ENCODE data around the gene ADGRG6.
"Not testable (repeated sequence)": the region's sequence is repeated elsewhere in the genome, so short reads cannot be mapped to it uniquely, and the experiment has no call there.

The ADGRG6 gene

GRCh38 chr6:142414462-142415250 is 112.8 kb downstream of the ADGRG6 start:
- FAIRE-seq = no peak

- FAIRE-seq = no peak
Observed at GRCh38 chr6:142416179-142416578, 114.4 kb downstream of the ADGRG6 start.

- no peak for FAIRE-seq
Observed at GRCh38 chr6:142416686-142417085, 114.9 kb downstream of the ADGRG6 start.

DNA sequence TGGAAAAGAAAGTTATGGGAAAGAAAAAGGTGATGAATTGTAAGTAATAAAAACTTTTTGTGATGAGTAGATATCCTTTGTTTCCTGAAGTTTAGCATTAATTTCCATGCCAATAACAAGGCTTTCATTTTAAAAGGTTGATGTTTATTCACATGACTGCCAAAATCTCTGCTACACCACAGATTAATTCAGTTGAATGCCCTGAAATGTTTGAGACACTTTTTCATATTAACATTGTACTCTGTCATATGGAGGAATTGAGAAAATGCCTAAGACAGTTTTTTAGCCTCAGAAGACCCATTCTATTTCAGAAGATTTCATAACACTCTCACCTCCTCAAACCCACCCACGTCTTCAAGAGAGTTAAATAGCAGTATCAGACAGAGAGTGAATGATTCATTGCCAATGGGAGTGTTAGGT is 115.5 kb downstream of the ADGRG6 start:
- FAIRE-seq = no peak

DNA sequence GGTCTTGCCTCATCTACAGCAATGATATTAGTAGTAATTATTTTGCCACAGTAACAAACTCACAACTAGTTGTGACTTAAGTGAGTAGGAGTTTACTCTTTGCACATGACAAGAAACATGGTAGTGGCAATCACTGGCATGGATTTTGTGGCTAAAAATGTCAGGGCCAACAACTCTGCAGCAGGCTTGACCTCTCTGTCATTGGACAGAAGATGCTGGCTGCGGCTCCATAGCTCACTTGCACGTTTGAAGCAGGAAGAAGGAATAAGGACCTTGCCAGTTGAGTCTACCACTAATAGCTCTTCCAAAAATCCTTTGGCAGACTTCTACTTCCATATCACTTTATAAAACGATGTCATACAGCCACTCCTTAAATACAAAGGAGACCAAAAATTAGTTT is 117.3 kb downstream of the ADGRG6 start:
- no peak for FAIRE-seq

GRCh38 chr6:142420802-142421201 is 119.0 kb downstream of the ADGRG6 start:
- FAIRE-seq = no peak

- FAIRE-seq = no peak
Observed at GRCh38 chr6:142421285-142422117, 119.7 kb downstream of the ADGRG6 start.

GRCh38 chr6:142426444-142427132 is 124.8 kb downstream of the ADGRG6 start:
- not testable (repeated sequence) for FAIRE-seq

GRCh38 chr6:142428468-142428867 is 126.7 kb downstream of the ADGRG6 start:
- not testable (repeated sequence) for FAIRE-seq

DNA sequence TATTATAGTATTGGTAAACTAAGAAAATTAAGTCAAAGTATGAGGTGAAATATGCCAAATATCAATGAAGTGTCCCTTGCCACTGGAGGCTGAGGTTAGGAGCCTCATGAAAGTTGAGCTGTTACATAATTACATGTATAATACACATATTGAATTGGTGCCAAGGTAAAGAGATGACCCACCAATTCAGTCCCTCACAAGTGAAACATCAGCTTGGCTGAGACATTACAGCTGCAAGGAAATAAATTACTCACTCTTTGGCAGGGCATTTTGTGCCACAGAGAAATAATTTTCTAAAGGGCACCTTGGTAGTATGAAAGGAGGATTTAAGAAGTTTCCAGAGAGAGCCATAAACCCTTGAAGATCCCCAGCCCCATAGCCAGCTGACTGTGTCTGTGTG is 127.4 kb downstream of the ADGRG6 start:
- no peak for FAIRE-seq

DNA sequence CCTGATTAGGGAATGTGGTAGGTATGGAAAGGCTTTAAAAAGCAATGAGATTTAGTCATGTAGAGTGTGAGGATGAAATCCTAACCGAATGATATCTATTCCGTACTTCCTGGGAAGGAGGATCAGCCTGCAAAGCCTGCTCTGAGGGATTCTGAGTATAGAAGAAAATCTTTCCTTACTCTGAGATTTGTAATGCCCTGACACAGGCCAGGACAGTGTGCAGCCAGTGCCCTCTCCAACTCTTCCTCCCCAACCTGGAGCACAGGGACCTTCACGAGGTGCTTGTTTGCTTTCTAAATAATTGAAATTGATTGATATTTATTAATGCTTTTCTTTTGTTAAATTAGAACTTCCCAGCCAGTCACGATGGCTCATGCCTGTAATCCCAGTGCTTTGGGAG is 131.6 kb downstream of the ADGRG6 start:
- FAIRE-seq = no peak

- no peak for FAIRE-seq
Observed at GRCh38 chr6:142438898-142439297, 137.1 kb downstream of the ADGRG6 start.

GRCh38 chr6:142440600-142441293 is 138.9 kb downstream of the ADGRG6 start:
- no peak for FAIRE-seq

GRCh38 chr6:142441716-142442115 is 139.9 kb downstream of the ADGRG6 start:
- FAIRE-seq = no peak

- FAIRE-seq = no peak
Observed at GRCh38 chr6:142443102-142443501, 141.3 kb downstream of the ADGRG6 start.

- FAIRE-seq = no peak
Observed at GRCh38 chr6:142443532-142443931, 141.7 kb downstream of the ADGRG6 start.

DNA sequence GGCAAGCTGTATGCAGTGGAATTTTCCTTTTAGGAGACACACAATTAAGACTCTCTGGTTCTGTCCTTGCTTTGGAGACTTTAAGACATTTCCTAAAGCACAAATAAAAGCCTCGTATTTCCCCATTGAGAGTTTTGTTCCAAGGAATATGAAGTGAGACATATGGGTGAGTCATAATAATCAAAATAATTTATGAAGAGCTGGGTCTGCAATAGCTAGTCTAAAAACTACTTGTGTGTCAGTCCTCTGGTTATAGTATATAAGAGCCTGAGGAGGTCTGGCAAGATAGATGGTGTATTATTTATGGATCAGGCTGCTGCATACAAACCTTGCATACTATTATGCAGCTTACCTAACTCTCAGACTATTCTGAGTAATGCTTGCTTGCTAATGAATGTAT is 142.6 kb downstream of the ADGRG6 start:
- no peak for FAIRE-seq

- FAIRE-seq = no peak
Observed at GRCh38 chr6:142444881-142445301, 143.1 kb downstream of the ADGRG6 start.

- no peak for FAIRE-seq
Observed at GRCh38 chr6:142446168-142446567, 144.4 kb downstream of the ADGRG6 start.

- no peak for FAIRE-seq
Observed at GRCh38 chr6:142446576-142446975, 144.8 kb downstream of the ADGRG6 start.

DNA sequence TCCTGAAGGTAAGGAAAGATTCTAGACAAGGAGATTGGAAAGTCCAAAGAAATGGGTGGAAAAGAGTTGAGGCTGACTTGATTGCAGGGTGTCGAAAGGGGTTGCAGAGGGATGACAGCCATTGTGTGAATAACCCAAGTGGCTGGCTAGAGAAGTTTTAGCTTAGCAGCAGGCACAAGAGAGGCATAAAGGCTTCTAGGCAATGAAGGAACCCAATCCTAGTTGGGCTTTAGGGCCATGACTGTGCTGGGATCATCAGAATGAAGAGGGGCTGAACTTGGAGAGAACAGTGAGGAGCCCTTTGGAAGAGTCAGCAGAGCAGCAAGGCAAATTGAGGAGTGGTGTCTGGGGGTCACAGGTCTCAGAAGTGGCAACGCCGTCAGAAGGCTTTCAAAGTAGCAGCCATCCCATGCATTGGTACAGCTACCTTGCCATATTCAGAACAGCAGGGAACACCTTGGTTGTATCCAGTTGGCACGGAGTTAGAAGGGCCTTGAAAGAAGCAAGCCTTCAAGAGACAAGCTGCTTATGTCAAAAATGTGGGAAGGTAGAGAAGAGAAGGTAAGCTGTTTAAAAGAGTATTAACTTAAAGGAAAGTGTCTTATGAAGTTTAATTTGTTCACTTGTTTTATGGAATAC is 146.4 kb downstream of the ADGRG6 start:
- no peak for FAIRE-seq

GRCh38 chr6:142450856-142451255 is 149.0 kb downstream of the ADGRG6 start:
- FAIRE-seq = not testable (repeated sequence)

Measured in endometrium (tissue), 2 donors.